ENCODE measurements around the gene MAPKAPK2. TPM values are rescaled to one million over a fixed set of nuclear protein-coding genes. Genes with fewer than 3 reads are reported as not detected.

MAPKAPK2 gene
- total and polyA plus RNA-seq, 2 of the 13 experiments (the other 11 are each of a cell fraction or from before 2014, with no cell fraction given): 16.6 to 34.0 TPM

DNA sequence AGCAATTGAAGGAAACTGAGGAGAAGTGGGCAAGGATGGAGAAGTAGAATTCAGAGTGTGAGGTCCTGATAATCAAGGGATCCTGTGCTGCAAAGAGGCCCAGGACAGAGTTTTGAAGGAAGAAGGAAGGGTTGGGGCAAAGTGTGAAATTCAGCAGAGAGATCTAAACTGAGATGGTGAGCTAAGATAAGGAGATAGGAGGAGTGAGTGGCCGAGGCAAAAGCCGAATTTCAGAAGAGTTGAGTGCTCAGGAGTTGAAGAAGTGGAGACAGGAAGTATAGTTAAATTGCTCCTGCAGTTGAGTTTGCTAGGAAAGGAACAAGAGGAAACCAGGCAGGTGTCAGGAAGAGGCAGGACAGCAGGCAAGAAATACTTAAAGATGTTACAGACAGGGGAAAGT, 16.4 kb upstream of the MAPKAPK2 start:
- Histone ChIP-seq H3K79me2 (ENCODE audit: insufficient read depth, low read length) (no peaks in the 10 kb centered on the region), H3K27me3 (ENCODE audit: control insufficient read depth in 1 of 2, insufficient read depth in 2 of 2, low read length in 2 of 2) (peaks cover 2 to 51% of the 10 kb centered on the region in 2 experiments; a peak in 4 of 5 replicates), H3K4me3 (replicated peaks in 1 of 3; ENCODE audit: insufficient read depth in 1 of 3, low read depth in 2 of 3, low read length in 3 of 3) (no peak overlapping the region), H4K20me1 (ENCODE audit: insufficient read depth, low read length) (no peaks in the 10 kb centered on the region), H3K27ac (ENCODE audit: extremely low read length, insufficient read depth, low read length) (no peak overlapping the region), H3K4me1 (ENCODE audit: insufficient read depth, low read length) (0 out of 2 replicates have a peak, but pooled peaks cover 16% of the 10 kb centered on the region), H3K9me3 (ENCODE audit: low read length) (no peaks in the 10 kb centered on the region), H3K9ac (ENCODE audit: insufficient read depth, low read depth, low read length) (no peak overlapping the region), H3K4me2 (ENCODE audit: low read depth, low read length) (no peak overlapping the region), H2AFZ (ENCODE audit: low read length) (no peak overlapping the region), H3K36me3 (replicated peaks in 1 of 2; ENCODE audit: control insufficient read depth in 1 of 2, insufficient read depth in 2 of 2, low read length in 2 of 2) (no peaks in the 10 kb centered on the region)
- WGBS (ENCODE audit: low lambda C conversion rate): 0% methylated on average over 2 of the region's 2 CpGs
- intact Hi-C loops (cut with micrococcal nuclease; ENCODE audit: unreplicated experiment) (no loop called here), in situ Hi-C loops (cut with HindIII; ENCODE audit: extremely low pct_ligation_motif_present, low pct_unique_long_range_greater_than_20kb) (loop anchor here (5.0 kb wide), 1 partner anchor 36 kb away; no protein-coding TSS in a partner anchor)
- DNase-seq (ENCODE audit: low spot score): no peak
- no peak for ATAC-seq
- TF ChIP-seq CEBPG (CRISPR knock-in tag; IDR thresholded peaks at IDR 0.05): no peak
- no peak for TF ChIP-seq CREM (IDR thresholded peaks at IDR 0.05)
- no peak for TF ChIP-seq CREM (CRISPR knock-in tag; IDR thresholded peaks at IDR 0.05)
- TF ChIP-seq HHEX (CRISPR knock-in tag; IDR thresholded peaks at IDR 0.05): no peak
- TF ChIP-seq, protein P1, sequence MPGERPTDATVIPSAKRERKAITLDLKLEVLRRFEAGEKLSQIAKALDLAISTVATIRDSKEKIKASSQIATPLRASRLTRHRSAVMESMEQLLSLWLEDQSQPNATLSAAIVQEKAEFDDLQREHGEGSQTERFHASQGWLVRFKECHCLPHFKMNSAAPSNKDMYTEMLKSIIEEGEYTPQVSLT (CRISPR knock-in tag; IDR thresholded peaks at IDR 0.05; ENCODE audit: borderline replicate concordance, low read depth): no peak
- TF ChIP-seq ZNF10 (CRISPR knock-in tag; IDR thresholded peaks at IDR 0.05; ENCODE audit: borderline replicate concordance, low read depth): no peak
- no peak for TF ChIP-seq RAD21 (CRISPR knock-in tag; IDR thresholded peaks at IDR 0.05)
- no peak for TF ChIP-seq GABPA (IDR thresholded peaks at IDR 0.05; ENCODE audit: low read depth, low read length)
- no peak for TF ChIP-seq GABPA (CRISPR knock-in tag; IDR thresholded peaks at IDR 0.05; ENCODE audit: low read depth)
- TF ChIP-seq ZNF484 (CRISPR knock-in tag; IDR thresholded peaks at IDR 0.05; ENCODE audit: borderline replicate concordance, low read depth): no peak
- no peak for TF ChIP-seq ARNT2 (CRISPR knock-in tag; IDR thresholded peaks at IDR 0.05; ENCODE audit: low read depth)
- TF ChIP-seq NFATC3 (CRISPR knock-in tag; IDR thresholded peaks at IDR 0.05): no peak
- TF ChIP-seq, protein P2, sequence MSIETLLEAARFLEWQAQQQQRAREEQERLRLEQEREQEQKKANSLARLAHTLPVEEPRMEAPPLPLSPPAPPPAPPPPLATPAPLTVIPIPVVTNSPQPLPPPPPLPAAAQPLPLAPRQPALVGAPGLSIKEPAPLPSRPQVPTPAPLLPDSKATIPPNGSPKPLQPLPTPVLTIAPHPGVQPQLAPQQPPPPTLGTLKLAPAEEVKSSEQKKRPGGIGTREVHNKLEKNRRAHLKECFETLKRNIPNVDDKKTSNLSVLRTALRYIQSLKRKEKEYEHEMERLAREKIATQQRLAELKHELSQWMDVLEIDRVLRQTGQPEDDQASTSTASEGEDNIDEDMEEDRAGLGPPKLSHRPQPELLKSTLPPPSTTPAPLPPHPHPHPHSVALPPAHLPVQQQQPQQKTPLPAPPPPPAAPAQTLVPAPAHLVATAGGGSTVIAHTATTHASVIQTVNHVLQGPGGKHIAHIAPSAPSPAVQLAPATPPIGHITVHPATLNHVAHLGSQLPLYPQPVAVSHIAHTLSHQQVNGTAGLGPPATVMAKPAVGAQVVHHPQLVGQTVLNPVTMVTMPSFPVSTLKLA (IDR thresholded peaks at IDR 0.05): no peak
- no peak for TF ChIP-seq ZNF432 (CRISPR knock-in tag; IDR thresholded peaks at IDR 0.05; ENCODE audit: borderline replicate concordance)
- TF ChIP-seq, protein P3, sequence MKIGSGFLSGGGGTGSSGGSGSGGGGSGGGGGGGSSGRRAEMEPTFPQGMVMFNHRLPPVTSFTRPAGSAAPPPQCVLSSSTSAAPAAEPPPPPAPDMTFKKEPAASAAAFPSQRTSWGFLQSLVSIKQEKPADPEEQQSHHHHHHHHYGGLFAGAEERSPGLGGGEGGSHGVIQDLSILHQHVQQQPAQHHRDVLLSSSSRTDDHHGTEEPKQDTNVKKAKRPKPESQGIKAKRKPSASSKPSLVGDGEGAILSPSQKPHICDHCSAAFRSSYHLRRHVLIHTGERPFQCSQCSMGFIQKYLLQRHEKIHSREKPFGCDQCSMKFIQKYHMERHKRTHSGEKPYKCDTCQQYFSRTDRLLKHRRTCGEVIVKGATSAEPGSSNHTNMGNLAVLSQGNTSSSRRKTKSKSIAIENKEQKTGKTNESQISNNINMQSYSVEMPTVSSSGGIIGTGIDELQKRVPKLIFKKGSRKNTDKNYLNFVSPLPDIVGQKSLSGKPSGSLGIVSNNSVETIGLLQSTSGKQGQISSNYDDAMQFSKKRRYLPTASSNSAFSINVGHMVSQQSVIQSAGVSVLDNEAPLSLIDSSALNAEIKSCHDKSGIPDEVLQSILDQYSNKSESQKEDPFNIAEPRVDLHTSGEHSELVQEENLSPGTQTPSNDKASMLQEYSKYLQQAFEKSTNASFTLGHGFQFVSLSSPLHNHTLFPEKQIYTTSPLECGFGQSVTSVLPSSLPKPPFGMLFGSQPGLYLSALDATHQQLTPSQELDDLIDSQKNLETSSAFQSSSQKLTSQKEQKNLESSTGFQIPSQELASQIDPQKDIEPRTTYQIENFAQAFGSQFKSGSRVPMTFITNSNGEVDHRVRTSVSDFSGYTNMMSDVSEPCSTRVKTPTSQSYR (CRISPR knock-in tag; IDR thresholded peaks at IDR 0.05; ENCODE audit: borderline replicate concordance): no peak
- CTCF ChIA-PET (ENCODE audit: low intra/inter-chr PET ratio, low total read pairs): no interaction called here
- FAIRE-seq: no peak
- no TSS peak for BruUV-seq (replicated peaks)
- POLR2A ChIA-PET: no interaction called here
